Fibroblast of lung (primary cell): ENCODE data around the gene CTNND2. TPM values are rescaled to one million over a fixed set of nuclear protein-coding genes. Genes with fewer than 3 reads are reported as not detected.
A peak's percentile ranks its signal among the peaks of the same experiment; 100 is the strongest.

Source experiments
- DNase-seq, 2 donors: peaks; one replicate each; pipeline versions ENCODE4 v3.0.0 to v3.0.0-alpha.2; 2010; ENCODE audit warnings: low read depth in 2 of 2
- H2AFZ ChIP-seq: 2 replicates; pipeline ENCODE4 v1.5.1; 2012; ENCODE audit warnings: low read length, control low read depth, inconsistent platforms
- H3K27ac ChIP-seq: 2 replicates; pipeline ENCODE4 v1.5.1; 2011; ENCODE audit warnings: low read length, control low read depth; ENCODE audit not compliant: insufficient read depth
- H3K27me3 ChIP-seq: 2 replicates; pipeline ENCODE4 v1.5.1; 2011; ENCODE audit warnings: mild to moderate bottlenecking, low read length; ENCODE audit not compliant: control insufficient read depth, insufficient read depth
- H3K36me3 ChIP-seq: 2 replicates; pipeline ENCODE4 v1.5.1; 2011; ENCODE audit warnings: low read length; ENCODE audit not compliant: control insufficient read depth, insufficient read depth
- H3K4me1 ChIP-seq: 2 replicates; pipeline ENCODE4 v1.5.1; 2011; ENCODE audit warnings: low read length; ENCODE audit not compliant: control insufficient read depth, insufficient read depth; ENCODE audit errors: extremely low read depth
- H3K4me2 ChIP-seq: 2 replicates; pipeline ENCODE4 v1.5.1; 2011; ENCODE audit warnings: low read length, control low read depth; ENCODE audit not compliant: insufficient read depth; ENCODE audit errors: extremely low read depth
- H3K4me3 ChIP-seq, 4 experiments: fragments of 200-600 bp in 1 of 4; sonication (generic) in 1 of 4; replicated peaks in 1 of 4; 2 replicates each; pipeline ENCODE4 v1.5.1; 2011 to 2016; ENCODE audit warnings: low read length in 4 of 4, low read depth in 3 of 4, mild to moderate bottlenecking in 3 of 4, control low read depth in 2 of 4, inconsistent platforms in 1 of 4, mixed read lengths in 1 of 4; ENCODE audit not compliant: insufficient read depth in 1 of 4; ENCODE audit errors: control extremely low read depth in 1 of 4
- H3K79me2 ChIP-seq: 2 replicates; pipeline ENCODE4 v1.5.1; 2012; ENCODE audit warnings: mild to moderate bottlenecking, low read length, inconsistent platforms; ENCODE audit not compliant: control insufficient read depth, insufficient read depth
- H3K9ac ChIP-seq: 2 replicates; pipeline ENCODE4 v1.5.1; 2011; ENCODE audit warnings: mild to moderate bottlenecking, low read length, control low read depth; ENCODE audit not compliant: insufficient read depth
- H3K9me3 ChIP-seq: 2 replicates; pipeline ENCODE4 v1.5.1; 2012; ENCODE audit warnings: low read depth, low read length; ENCODE audit not compliant: control insufficient read depth, insufficient read depth
- H4K20me1 ChIP-seq: 2 replicates; pipeline ENCODE4 v1.5.1; 2011; ENCODE audit warnings: low read length; ENCODE audit not compliant: control insufficient read depth, insufficient read depth; ENCODE audit errors: extremely low read depth
- CTCF ChIP-seq, 2 donors: IDR thresholded peaks in 1 of 2; conservative IDR thresholded peaks in 1 of 2; 1 replicate in 1 of 2; 2 replicates in 1 of 2; pipeline ENCODE4 v1.5.1; 2011 to 2012; ENCODE audit warnings: low read length in 2 of 2, control low read depth in 1 of 2, inconsistent platforms in 1 of 2, low read depth in 1 of 2, mild to moderate bottlenecking in 1 of 2
- EZH2 ChIP-seq: IDR thresholded peaks from 2 replicates; pipeline ENCODE4 v1.5.1; 2012; ENCODE audit warnings: low read length, control low read depth, mild to moderate bottlenecking; ENCODE audit errors: missing control alignments
- polyA plus RNA-seq, 2 donors: library from polyadenylated mRNA; depleted of rRNA in 1 of 2; stranded (reverse) in 1 of 2; unstranded in 1 of 2; fragments of >200 nt; gene quantifications; 2 replicates each; pipeline ENCODE4 v1.2.1, GENCODE V29; 2011 to 2012; ENCODE audit warnings: missing spikeins in 1 of 2
- total RNA-seq: library from RNA; depleted of rRNA; stranded (reverse); fragments of >200 nt; gene quantifications from 2 replicates; pipeline ENCODE4 v1.2.1, GENCODE V29; 2014

The CTNND2 gene
- total and polyA plus RNA-seq, 2 donors (not counting 1 experiment from before 2014, with no cell fraction given): not detected

- no peak overlapping the region for H3K27ac ChIP-seq
- H3K4me2 ChIP-seq: no peak overlapping the region
- H2AFZ ChIP-seq: no peak overlapping the region
- H3K36me3 ChIP-seq: no peaks in the 10 kb centered on the region
- TF ChIP-seq CTCF (conservative IDR thresholded peaks at IDR 0.05 in 1 of 2, IDR thresholded peaks at IDR 0.05 in 1 of 2; ENCODE audit: low read depth in 1 of 2, low read length in 2 of 2) (no peak), EZH2 (no peak)
- peak in 1 of 2 donors; percentile 74 for DNase-seq
- H3K27me3 ChIP-seq: no peaks in the 10 kb centered on the region
- H3K4me3 ChIP-seq: no peak overlapping the region
- no peaks in the 10 kb centered on the region for H3K79me2 ChIP-seq
- no peaks in the 10 kb centered on the region for H3K4me1 ChIP-seq
- no peaks in the 10 kb centered on the region for H4K20me1 ChIP-seq
- H3K9me3 ChIP-seq: no peaks in the 10 kb centered on the region
- H3K9ac ChIP-seq: no peak overlapping the region
Observed at GRCh38 chr5:11584017-11584416, 320.2 kb downstream of the CTNND2 start.

- no peaks in the 10 kb centered on the region for H3K36me3 ChIP-seq
- TF ChIP-seq EZH2 (no peak), CTCF (conservative IDR thresholded peaks at IDR 0.05 in 1 of 2, IDR thresholded peaks at IDR 0.05 in 1 of 2; ENCODE audit: low read depth in 1 of 2, low read length in 2 of 2) (no peak)
- H2AFZ ChIP-seq: no peak overlapping the region
- H3K4me1 ChIP-seq: no peaks in the 10 kb centered on the region
- H3K27me3 ChIP-seq: no peaks in the 10 kb centered on the region
- no peak for DNase-seq
- H3K9me3 ChIP-seq: no peaks in the 10 kb centered on the region
- no peak overlapping the region for H3K9ac ChIP-seq
- no peak overlapping the region for H3K4me3 ChIP-seq
- H3K79me2 ChIP-seq: no peaks in the 10 kb centered on the region
- H3K4me2 ChIP-seq: no peak overlapping the region
- H3K27ac ChIP-seq: no peak overlapping the region
- H4K20me1 ChIP-seq: no peaks in the 10 kb centered on the region
Observed at GRCh38 chr5:11579351-11579750, 324.9 kb downstream of the CTNND2 start.

- Histone ChIP-seq H4K20me1 (no peaks in the 10 kb centered on the region), H3K4me1 (no peaks in the 10 kb centered on the region), H3K4me2 (no peak overlapping the region), H3K27me3 (no peaks in the 10 kb centered on the region), H3K9me3 (no peaks in the 10 kb centered on the region), H2AFZ (no peak overlapping the region), H3K9ac (no peak overlapping the region), H3K79me2 (no peaks in the 10 kb centered on the region), H3K27ac (no peak overlapping the region), H3K4me3 (no peak overlapping the region), H3K36me3 (no peaks in the 10 kb centered on the region)
- no peak for DNase-seq
- no peak for TF ChIP-seq CTCF (conservative IDR thresholded peaks at IDR 0.05 in 1 of 2, IDR thresholded peaks at IDR 0.05 in 1 of 2; ENCODE audit: low read depth in 1 of 2, low read length in 2 of 2)
- TF ChIP-seq EZH2: no peak
Observed at GRCh38 chr5:11574787-11575186, 329.5 kb downstream of the CTNND2 start.
